D721Med (cell line): ENCODE measurements around the gene SH3PXD2A.

Experiments used
- DNase-seq: peaks from one replicate; pipeline ENCODE4 v3.0.0; 2011; ENCODE audit warnings: low spot score; ENCODE audit not compliant: insufficient read length
- FAIRE-seq: peaks from 2 replicates; lab custom pipeline; 2011; peaks lifted over from hg19 to GRCh38; lab: Jason Lieb, UNC
- CTCF ChIP-seq: IDR thresholded peaks from 2 replicates; pipeline ENCODE4 v1.5.1; 2012; ENCODE audit warnings: mild to moderate bottlenecking, control low read depth; ENCODE audit not compliant: insufficient read depth; ENCODE audit errors: missing control alignments

The SH3PXD2A gene

DNA sequence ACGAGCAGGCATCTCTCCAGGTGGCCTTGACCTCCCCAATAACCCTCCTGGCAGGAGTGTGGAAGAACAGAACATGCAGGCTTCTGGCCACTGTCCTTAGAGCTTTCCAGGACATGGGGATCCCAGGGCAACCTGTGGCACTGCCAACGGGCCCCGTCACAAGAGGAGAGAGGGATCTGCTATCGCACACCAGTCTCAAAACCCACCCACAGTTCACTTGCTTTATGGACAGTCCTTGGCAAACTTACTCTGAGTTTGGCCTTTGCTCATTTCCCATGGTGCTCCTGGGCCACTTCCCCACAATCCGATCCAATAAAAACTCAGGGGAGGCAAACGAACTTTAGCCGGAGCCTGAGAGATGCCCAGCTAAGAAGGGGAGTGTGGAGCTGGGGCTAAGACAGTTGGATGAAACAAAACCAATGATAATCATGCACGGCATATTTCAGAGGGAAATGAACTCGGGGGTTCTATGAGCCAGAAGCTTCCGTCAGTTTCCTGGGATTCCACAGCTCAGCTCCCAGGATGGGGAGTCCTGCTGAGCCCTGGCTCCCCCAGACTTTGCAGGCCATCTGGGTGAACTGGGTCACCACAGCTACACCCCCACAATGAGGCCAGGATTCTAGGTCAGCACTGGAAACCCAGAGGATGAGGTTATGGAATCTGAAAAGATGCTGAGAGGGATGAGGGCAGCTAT, 203.4 kb downstream of the SH3PXD2A start:
- FAIRE-seq, result no peak
- TF ChIP-seq CTCF, result no peak
- DNase-seq, result no peak

GRCh38 chr10:103651333-103651732, 204.0 kb downstream of the SH3PXD2A start:
- no peak for TF ChIP-seq CTCF
- FAIRE-seq, result no peak
- no peak for DNase-seq

DNA sequence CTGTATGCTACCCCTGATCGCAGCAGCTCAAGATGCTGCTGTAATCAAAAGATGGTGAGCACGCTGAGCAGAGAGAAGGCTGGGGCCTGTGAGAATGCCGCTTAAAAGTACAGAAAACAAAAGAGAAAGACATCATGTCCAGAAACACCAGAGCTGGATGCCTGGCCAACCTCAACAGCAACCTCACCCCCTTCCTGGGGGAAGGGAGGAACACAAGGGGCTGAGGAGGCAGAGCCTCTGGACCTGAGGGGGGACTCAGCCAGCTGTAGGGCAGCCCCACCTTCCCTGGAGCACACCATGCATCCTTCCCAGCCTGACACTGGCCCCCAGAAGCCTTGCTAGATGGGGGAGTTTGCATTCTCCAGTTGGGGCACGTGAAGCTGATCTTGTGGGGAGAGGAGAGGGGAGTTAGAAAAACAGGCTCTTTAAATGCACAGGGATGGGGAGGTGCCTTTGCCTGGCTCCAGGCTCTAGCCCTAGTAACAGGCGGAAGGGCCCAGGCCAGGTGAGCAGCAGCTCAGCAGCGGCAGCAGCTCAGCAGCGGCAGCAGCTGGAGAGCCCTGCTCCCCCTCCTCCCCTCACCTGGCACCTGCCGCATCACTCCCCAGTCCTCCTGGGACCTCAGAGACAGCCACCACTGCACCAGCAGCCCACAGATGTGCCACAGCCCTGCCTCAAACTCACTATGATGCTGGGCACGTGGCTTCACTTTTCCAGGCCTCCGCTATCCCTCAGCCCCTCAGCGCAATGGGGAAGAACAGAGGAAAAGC, 205.5 kb downstream of the SH3PXD2A start:
- TF ChIP-seq CTCF, result no peak
- FAIRE-seq (no peak), DNase-seq (no peak)

- TF ChIP-seq CTCF, result no peak
- DNase-seq, result no peak
- no peak for FAIRE-seq
Measured at GRCh38 chr10:103648636-103649532, 206.5 kb downstream of the SH3PXD2A start.

- DNase-seq (no peak), FAIRE-seq (no peak)
- TF ChIP-seq CTCF, result no peak
Measured at GRCh38 chr10:103648251-103648635, 207.1 kb downstream of the SH3PXD2A start.

DNA sequence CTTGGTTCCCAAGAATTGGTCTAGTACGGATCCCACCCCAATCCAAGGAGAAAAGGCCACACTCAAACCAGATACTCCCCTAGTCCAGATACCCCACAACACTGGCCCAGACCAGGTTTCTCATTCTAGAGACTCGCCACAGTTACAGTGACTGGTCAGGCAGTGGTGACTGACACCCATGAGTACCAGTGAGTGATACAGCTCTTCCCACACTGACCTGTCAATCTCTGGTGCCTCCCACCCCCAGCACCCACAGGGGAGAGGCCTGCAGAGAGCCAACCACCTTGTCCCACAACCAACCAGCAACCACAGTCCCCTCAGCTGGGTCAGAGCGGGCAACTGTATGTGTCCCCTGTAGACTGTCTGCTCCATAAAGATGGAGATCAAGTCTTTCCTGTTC, 209.1 kb downstream of the SH3PXD2A start:
- FAIRE-seq (no peak), DNase-seq (no peak)
- TF ChIP-seq CTCF, result no peak
